ENCODE measurements around the gene B9D1.

Gene B9D1

DNA sequence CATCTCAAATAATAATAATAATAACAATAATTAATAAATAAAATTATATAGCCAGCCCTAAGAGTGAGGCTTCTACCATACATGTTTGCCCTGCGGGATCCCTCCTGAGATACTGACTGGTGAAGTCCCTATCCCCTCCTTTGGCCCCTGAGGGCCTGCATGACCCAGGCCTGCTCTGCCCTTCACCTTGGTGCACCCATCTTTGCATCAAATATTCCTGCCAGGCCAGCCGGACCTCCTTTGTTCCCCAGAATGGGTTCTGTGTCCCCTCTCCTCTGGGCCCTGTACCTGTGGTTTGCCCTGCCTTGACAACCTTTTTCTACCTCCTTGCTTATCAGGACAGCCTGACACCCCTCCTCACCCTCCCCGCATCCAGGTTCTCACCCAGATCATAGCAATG lies 46.5 kb upstream of the B9D1 start:
- ChIA-PET CTCF (interaction anchor here (0.8 to 1.5 kb wide), 2 partner anchors 31 to 46 kb away, joined by 3 to 4 read pairs; partner anchors contain the start of gene B9D1), POLR2A (interaction anchor here (1.4 to 2.2 kb wide), 2 partner anchors 22 to 31 kb away, joined by 8 to 12 read pairs; partner anchors contain the start of genes MAPK7 and MFAP4)
- TF ChIP-seq, protein P1, sequence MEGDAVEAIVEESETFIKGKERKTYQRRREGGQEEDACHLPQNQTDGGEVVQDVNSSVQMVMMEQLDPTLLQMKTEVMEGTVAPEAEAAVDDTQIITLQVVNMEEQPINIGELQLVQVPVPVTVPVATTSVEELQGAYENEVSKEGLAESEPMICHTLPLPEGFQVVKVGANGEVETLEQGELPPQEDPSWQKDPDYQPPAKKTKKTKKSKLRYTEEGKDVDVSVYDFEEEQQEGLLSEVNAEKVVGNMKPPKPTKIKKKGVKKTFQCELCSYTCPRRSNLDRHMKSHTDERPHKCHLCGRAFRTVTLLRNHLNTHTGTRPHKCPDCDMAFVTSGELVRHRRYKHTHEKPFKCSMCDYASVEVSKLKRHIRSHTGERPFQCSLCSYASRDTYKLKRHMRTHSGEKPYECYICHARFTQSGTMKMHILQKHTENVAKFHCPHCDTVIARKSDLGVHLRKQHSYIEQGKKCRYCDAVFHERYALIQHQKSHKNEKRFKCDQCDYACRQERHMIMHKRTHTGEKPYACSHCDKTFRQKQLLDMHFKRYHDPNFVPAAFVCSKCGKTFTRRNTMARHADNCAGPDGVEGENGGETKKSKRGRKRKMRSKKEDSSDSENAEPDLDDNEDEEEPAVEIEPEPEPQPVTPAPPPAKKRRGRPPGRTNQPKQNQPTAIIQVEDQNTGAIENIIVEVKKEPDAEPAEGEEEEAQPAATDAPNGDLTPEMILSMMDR (IDR thresholded peaks at IDR 0.05; ENCODE audit: insufficient read depth, low read length, missing control alignments) = no peak
- H3K4me3 ChIP-seq (ENCODE audit: low read depth, low read length) = no peak overlapping the region
- no peak for DNase-seq (ENCODE audit: low read depth, low spot score)

DNA sequence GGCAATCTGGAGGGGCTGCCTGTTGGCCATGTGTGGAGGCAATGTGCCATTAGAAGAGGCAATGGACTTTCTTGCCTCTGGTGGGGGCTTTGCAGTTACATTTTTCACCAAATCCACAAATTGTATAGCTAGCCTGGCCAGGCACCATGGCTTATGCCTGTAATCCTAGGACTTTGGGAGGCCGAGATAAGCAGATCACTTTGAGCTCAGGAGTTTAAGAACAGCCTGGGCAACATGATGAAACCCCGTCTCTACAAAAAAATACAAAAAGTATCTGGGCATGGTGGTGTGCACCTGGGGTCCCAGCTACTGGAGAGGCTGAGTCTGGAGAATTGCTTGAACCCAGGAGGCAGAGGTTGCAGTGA lies 45.8 kb upstream of the B9D1 start:
- no peak for DNase-seq (ENCODE audit: low read depth, low spot score)
- CTCF ChIA-PET = no interaction called here
- TF ChIP-seq, protein P1 (IDR thresholded peaks at IDR 0.05; ENCODE audit: insufficient read depth, low read length, missing control alignments) = no peak
- H3K4me3 ChIP-seq (ENCODE audit: low read depth, low read length) = no peak overlapping the region
- POLR2A ChIA-PET = interaction anchor here (2.2 kb wide), 1 partner anchor 21 kb away, joined by 8 read pairs; the partner anchor contains the start of gene MFAP4

DNA sequence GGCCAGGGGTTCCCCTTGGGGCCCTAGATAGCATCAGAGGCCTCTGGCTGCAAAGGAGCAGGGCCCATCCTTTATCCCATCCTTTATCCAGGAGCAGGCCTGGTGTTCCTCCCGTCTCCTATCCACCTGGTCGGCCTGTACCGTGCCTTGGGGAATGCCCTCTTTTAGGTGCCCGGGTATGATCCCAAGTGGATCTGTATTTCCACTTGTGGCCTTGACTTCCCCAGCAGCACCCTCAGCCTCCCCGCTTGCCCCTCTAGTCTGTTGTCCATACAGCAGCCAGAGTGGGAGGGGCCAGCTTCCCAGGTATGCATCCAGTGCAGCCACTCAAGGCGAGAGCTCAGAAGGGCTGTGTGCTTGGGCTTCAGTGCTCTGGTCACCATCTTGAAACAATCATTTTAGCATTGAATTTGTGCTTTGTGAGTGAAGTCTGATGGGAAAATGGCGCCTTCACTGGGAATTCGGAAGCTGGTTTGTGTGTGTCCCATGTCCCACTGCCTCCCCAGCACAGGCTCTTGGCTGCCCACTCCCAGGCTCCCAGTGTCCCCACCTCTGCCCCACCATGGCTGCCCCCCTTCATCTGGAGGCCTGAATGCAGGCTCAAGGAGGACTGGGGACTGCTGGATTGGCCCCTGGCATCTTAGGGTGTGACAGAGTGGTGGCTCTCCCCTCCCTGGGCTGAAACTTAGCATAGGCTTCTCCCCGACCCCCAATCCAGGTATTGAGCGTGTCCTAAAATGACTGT lies 45.2 kb upstream of the B9D1 start:
- POLR2A ChIA-PET = no interaction called here
- TF ChIP-seq, protein P1 (IDR thresholded peaks at IDR 0.05; ENCODE audit: insufficient read depth, low read length, missing control alignments) = no peak

DNA sequence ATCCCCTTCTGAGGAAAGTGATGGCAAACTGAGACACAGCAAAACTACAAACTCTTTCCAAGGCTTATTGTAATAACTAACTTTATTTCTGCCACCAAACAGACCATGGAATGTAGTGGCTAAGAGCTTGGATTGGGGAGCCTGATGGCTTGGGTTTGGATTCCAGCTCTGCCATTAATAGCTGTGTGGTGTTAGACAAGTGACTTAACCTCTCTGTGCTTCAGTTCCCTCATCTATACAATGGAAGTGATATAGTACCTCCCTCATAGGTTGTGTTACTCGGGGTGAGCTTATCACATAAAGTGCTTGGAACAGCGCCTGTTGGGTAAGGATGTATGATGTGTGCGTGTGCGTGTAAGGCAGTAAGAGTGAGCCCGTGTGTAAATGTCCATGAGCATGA lies 42.6 kb upstream of the B9D1 start:
- POLR2A ChIA-PET = no interaction called here
- H3K4me3 ChIP-seq (ENCODE audit: low read depth, low read length) = no peak overlapping the region
- TF ChIP-seq, protein P1 (IDR thresholded peaks at IDR 0.05; ENCODE audit: insufficient read depth, low read length, missing control alignments) = no peak
- CTCF ChIA-PET = interaction anchor here (0.9 to 2.4 kb wide), 2 partner anchors 8 to 42 kb away, joined by 3 to 6 read pairs; partner anchors contain the start of gene B9D1
- no peak for DNase-seq (ENCODE audit: low read depth, low spot score)

More for the DNA sequence above, 45.2 kb upstream of the B9D1 start:
- H3K4me3 ChIP-seq (ENCODE audit: low read depth, low read length) = no peak overlapping the region
- CTCF ChIA-PET = interaction anchor here (1.2 to 1.6 kb wide), 2 partner anchors 39 to 54 kb away, joined by 4 read pairs; no protein-coding TSS in a partner anchor
- no peak for DNase-seq (ENCODE audit: low read depth, low spot score)

DNA sequence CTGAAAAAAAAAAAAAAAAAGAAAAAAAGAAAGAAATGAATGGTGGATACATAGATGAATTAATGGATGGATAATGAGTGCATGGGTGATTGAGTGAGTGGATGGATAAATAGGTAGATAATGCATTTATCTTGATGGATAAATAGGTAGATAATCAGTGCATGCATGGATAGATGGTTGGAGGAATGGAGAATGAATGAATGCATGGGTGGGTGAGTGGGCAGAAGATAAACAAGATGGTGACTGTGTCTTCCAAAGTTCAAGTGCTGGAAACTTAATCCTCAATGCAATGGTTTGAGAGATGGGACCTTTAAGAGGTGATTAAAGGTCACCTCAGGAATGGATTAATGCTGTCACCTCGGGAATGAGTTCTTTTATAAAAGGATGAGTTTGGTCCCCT lies 41.7 kb upstream of the B9D1 start:
- POLR2A ChIA-PET = no interaction called here
- CTCF ChIA-PET = no interaction called here

DNA sequence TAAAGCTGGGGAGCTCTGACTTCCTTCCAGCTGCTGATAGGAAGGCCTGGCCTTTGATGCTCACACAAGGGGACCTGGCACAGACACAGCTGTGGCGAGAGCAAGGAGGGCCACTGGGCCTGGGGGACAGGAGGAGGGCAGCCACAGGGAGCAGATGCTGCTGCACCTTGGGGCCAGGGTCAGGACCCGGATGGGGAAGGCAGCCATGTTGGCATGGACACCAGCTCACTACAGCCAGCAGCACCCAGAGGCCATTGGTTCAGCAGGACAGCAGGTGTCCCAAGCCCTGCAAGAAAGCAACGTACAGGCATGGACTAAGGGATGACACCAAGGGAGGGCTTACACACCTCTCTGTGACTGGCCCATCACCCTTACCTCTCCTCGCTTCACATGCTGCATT lies 40.5 kb upstream of the B9D1 start:
- POLR2A ChIA-PET = no interaction called here
- TF ChIP-seq, protein P1 (IDR thresholded peaks at IDR 0.05; ENCODE audit: insufficient read depth, low read length, missing control alignments) = no peak
- H3K4me3 ChIP-seq (ENCODE audit: low read depth, low read length) = no peak overlapping the region
- CTCF ChIA-PET = no interaction called here
- DNase-seq (ENCODE audit: low read depth, low spot score) = no peak

More for the DNA sequence above, 41.7 kb upstream of the B9D1 start:
- no peak for DNase-seq (ENCODE audit: low read depth, low spot score)
- TF ChIP-seq, protein P1 (IDR thresholded peaks at IDR 0.05; ENCODE audit: insufficient read depth, low read length, missing control alignments) = no peak
- H3K4me3 ChIP-seq (ENCODE audit: low read depth, low read length) = no peak overlapping the region
